Fibroblast of lung (primary cell): Measurements from ENCODE around the gene NCOA5.

ENCODE experiments used
- CTCF ChIP-seq, 2 donors: IDR thresholded peaks in 1 of 2; conservative IDR thresholded peaks in 1 of 2; 1 replicate in 1 of 2; 2 replicates in 1 of 2; pipeline ENCODE4 v1.5.1; 2011 to 2012; ENCODE audit warnings: low read length in 2 of 2, control low read depth in 1 of 2, inconsistent platforms in 1 of 2, low read depth in 1 of 2, mild to moderate bottlenecking in 1 of 2
- EZH2 ChIP-seq: IDR thresholded peaks from 2 replicates; pipeline ENCODE4 v1.5.1; 2012; ENCODE audit warnings: low read length, control low read depth, mild to moderate bottlenecking; ENCODE audit errors: missing control alignments

GRCh38 chr20:46057856-46058598 is 31.7 kb downstream of the NCOA5 start:
- TF ChIP-seq CTCF (conservative IDR thresholded peaks at IDR 0.05 in 1 of 2, IDR thresholded peaks at IDR 0.05 in 1 of 2; ENCODE audit: low read depth in 1 of 2, low read length in 2 of 2) (peak; percentile 42 to 55), EZH2 (no peak)
